Stimulated activated CD8-positive, alpha-beta memory T cell treated with anti-CD3 and anti-CD28 coated beads, Interleukin-2, amount 100 ng/mL, for 1 hour (primary cell): ENCODE measurements around the gene LAMA4.
"Not testable (repeated sequence)": the region's sequence is repeated elsewhere in the genome, so short reads cannot be mapped to it uniquely, and the experiment has no call there.

Source experiments
- DNase-seq, 2 donors: peaks; one replicate each; pipeline ENCODE4 v3.0.0-alpha.2; 2020; ENCODE audit warnings: low read depth in 2 of 2

LAMA4 gene

DNA sequence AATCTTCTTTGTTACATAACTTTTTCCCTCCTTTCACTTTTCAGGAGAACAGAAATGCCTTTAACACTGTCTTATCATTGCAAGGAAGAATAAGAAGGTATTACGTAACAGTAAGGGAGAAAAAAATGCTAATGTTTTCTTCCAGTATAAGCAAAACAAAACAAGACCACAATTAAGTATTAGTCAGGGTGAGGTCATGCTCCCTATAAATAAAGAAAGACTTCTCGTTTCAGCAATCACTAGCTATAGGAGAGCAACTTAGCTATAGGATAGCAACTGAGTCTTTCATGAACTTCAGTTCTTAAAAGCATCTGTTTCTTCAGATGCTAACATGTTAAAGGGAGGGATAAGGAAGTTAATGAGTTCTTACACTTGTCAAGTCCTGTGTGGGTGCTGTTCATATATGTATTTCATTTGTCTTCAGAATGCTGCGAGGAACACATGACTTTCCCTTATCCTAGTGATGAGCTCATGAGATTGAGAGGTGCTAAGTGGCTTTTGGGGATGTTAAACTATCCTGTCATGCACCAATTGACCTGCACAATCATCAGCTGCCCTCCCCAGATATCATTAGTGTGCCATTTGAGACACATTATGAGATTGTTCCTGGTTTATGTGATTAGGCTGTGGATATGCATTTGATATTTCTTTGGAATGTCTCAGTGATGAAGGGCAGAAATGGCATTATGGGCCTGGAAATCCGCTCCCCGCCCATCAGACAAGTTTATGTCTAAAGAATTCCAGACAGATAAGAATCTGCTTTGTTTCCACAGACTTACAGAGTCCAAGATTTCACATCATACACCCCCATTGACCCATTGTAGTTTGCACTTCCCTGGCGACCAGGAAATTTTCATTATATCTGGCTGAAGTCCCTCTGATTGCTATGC lies 37.5 kb downstream of the LAMA4 start:
- DNase-seq: no peak

DNA sequence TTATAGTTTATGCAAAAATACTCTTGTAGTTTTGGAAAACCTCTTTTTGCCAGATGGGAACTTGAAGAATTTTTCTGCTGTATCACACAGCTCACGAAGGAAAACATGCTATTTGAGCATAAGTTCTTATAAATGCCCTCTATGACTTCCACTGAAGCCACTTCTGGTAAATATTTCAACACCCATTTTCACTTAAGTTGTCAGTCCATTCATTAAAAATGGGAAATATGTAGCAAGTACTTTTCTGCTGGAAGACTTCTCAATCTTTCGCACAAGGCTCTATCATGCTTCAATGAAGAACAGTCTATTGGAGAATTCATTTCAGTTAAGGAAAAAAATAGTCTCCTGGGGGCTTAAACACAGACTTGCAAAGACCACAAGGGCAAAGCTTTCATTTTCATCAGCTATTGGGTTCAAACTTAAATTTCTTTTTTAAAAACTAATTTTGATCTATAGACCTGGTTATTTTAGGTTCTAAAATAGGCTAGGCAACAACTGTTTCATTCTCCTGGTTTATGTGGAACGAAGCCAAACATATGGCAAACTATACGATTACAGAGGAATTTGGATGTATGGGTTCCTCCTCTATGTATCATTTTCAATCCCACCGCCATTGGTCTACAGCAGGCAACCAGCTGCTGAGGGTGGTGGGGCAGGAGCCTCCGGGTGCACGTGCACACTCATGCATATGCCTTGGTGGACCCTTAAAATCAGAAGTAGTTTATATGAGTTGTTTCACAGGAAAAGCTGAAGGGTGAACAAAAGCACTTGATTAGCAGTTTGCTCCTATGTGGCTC lies 38.7 kb downstream of the LAMA4 start:
- DNase-seq: no peak

DNA sequence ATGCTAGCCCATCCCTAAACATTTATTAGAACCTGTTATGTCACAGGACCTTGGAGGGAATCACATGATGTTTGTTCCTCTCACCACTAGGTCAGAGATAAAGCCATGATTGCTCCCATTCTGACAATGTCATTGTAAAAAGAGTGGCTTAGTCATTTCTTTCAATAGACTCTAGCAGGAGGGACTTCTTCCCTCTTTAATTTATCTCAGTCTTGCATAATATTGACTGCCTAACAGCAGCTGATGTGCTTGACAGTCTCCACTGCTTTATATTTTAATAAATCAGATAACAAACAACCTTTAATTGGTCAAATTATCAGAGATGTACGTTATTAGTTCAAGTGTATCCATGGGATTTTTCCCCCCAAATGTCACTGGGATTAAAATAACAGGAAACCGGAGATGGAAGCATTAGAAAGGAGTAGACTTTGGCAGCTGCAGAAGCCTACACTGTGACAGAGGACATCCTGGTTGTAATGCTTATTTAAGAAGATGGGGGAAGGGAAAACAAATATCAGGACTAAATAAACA lies 39.6 kb downstream of the LAMA4 start:
- no peak for DNase-seq

DNA sequence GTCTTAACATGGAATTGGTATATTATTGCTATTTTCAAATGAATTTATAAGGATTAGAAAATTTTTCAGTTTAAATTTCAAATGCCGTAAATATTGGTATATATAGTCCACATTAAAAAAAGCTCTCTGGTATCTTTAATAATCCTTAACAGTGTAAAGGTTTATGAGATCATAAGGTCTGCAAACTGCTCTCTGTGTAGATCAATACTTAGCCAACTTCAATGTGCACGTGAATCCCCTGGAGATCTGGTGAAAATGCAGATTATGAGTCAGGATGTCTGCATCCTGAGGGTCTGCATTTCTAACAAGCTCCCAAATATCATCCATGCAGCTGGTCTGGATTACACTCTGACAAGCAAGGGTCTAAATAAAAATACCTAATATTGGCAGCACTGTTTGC lies 43.5 kb downstream of the LAMA4 start:
- DNase-seq: no peak

DNA sequence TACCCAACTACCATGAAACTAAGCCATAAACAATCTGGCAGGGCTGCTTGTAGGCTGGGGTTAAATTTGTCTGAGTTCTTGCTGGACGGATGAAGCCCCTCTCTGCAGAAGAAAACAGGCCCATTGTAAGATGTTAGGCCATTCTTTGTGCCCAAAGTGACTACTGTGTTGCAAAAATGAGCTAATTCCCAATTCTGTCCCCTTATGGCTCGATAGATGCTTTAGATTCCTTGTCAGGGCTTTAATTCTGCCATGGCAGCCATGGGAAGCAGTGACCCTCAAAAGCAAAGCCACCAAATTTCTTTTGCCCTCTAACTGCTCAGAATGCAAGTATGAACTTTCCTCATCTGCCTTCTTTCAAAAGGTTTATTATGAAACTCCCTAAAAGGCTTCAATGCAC lies 45.2 kb downstream of the LAMA4 start:
- DNase-seq: no peak

DNA sequence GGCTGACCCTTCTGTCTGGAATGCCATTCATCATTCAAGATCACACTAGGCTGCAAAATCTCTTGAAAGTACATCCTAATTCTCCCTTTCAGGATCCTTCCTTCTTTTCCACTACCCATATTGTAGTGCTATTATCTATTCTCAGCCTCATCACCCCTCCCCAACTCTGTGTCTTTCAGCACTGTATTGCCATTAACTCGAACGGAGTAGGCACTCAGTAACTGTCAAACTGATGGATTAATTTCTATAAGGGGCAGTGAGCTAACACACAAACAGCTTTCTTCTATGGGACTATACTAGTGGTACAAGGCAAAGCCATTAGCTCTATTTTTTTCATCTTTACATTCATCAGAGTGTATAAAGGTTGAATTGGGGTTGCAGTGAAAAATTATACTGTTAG lies 46.6 kb downstream of the LAMA4 start:
- no peak for DNase-seq

DNA sequence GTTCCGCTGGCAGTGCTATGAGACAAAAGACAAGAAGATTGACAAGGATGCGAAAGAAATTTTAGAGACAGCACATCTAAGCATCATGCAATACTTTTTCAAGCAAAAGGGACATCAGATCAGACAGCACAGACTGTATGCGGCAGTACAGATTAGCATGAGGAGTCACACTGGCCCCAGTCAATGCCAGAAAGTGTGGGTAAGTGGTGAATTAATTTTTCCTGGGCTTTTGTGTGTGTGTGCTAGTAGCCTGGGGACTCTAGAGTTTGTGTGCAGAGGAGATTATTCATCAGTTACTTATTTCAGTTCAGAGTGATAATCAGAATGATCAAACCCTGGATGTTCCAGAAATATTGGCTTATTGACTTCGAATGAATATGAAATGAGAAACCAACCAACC lies 47.2 kb downstream of the LAMA4 start:
- no peak for DNase-seq

DNA sequence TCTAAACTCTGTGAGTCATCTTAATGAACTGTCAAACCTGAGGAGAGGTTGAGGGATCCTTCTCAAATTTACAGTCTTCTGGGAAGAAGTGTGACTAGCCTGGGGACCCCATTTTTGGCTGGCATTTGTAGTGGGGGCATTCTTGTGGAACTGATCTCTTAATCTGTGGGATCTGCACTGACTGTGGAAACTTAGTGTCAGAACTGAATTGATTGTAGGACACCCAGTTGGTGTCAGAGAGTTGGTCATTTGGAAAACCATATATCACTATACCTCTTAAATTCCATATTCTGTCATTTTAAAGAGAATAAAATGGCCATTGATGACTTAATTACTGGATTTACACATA lies 48.3 kb downstream of the LAMA4 start:
- no peak for DNase-seq

DNA sequence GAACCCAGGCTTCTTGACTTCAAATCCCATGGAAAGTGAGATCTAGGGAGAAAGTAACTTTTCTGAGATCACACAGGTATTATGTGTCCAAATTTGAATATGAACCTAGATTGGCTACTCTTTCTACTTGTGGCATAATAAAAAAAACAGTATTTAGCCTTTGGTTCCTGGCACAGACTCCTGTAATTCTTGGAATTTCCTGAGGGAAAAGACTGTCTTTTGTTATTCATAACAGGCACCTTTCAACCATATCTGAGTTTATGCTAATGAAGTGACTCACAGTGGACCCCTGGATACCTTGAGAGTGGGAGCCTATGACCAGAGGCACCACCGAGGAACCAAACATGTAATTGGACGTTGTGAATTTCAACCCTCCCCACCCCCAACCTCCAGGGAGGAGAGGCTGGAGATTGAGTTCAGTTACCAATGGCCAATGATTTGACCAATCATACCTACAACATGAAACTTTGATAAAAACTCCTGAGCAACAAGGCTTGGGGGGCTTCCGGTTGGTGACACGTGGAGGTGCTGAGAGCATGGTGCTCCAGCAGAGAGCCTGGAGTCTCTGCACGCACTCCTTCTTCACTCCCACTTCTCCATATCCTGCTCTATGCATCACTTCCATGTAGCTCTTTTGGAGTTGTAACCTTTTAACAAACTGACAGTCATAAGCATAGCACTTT lies 48.8 kb downstream of the LAMA4 start:
- no peak for DNase-seq

DNA sequence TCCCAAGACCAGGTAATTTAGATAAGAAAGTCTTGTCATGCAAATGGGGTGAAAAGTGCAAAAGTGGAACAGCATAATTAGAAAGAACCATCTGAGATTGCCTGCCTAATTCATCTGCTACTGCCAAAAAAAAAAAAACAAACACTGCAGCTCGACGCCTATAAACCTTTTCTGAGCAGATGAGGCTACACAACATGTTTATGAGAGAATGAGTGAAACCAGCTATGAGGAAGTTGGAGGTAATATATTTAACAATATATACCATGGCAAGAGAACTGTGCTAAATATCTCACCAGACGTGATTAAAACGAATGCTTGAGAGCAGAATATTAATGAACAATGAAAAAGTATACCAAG lies 50.0 kb downstream of the LAMA4 start:
- no peak for DNase-seq

DNA sequence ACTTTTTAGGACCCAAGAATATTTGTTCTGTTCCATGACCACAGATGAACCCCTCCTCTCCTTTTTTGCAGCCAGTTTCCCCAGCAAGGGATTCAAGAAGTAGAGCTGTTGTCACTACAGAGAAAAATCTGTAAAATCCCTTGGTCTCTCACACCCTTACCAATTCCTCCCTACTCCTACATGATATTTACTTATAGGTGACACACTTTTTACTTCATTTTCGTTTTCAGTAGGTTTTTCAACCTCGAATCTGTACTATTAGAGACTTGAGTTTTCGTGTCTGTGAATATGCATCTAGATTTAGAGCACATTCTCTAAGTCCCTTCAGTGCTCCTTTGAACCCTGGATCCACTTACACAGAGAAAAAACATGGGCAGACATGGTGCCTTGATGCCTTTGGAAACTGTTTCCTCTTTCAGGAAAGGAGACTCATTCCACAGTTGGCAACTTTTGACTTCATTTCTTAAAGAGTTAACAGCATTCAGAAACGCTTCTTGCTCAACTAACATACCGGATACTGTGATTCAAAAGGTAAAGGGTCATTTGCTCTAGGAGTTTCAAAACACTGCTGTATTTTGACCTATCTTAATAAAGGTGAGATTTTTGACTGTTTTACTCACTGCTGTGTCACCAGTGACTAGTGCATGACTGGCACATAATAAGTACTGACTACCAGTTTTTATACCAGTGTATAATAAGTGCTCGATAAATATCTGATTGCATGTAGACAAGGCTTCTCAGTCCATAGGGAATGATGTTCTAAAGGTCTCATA lies 50.6 kb downstream of the LAMA4 start:
- no peak for DNase-seq

DNA sequence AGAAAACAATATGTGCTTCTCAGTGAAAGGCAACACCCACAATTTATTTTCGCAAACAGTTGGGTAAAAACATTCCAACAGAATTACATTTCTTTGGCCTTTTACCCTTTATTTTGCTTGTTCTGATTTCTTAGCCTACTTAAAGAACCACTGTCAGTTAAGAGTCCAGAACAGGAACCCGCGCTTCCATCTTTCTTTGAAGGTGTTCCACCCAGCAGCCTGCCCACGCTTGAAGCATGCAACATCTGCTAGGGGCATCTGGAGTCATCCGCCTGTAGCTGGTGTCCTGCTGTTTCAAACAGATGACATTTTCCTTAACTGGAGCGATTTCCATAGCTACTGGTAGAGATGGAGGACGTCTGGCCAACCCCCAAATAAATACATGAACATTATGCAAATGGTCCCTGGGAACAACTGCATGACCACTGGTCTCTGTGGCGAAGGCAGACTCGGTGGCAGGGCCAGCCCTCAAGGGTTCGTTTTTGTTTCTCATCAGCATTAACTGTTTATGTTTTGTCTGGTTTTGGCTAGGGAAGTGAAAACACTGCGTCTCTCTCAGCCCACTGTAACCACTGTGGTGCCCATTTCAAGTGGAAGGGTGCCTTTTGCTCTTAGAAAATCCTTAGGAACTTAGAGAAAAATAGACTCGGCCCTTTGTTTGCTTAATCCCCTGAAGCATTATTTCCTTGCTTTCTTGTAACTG lies 51.6 kb downstream of the LAMA4 start:
- no peak for DNase-seq

DNA sequence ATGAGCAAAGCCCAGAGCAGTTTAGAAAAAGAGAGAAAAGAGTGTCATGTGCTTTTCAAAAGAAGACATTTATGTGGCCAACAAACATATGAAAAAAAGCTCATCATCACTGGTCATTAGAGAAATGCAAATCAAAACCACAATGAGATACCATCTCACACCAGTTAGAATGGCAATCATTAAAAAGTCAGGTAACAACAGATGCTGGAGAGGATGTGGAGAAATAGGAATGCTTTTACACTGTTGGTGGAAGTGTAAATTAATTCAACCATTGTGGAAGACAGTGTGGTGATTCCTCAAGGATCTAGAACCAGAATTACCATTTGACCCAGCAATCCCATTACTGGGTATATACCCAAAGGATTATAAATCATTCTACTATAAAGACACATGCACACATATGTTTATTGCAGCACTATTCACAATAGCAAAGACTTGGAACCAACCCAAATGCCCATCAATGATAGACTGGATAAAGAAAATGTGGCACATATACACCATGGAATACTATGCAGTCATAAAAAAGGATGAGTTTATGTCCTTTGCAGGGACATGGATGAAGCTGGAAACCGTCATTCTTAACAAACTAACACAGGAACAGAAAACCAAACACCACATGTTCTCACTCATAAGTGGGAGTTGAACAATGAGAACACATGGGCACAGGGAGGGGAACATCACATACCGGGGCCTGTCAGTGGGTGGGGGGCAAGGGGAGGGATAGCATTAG lies 54.0 kb downstream of the LAMA4 start:
- DNase-seq: not testable (repeated sequence)

DNA sequence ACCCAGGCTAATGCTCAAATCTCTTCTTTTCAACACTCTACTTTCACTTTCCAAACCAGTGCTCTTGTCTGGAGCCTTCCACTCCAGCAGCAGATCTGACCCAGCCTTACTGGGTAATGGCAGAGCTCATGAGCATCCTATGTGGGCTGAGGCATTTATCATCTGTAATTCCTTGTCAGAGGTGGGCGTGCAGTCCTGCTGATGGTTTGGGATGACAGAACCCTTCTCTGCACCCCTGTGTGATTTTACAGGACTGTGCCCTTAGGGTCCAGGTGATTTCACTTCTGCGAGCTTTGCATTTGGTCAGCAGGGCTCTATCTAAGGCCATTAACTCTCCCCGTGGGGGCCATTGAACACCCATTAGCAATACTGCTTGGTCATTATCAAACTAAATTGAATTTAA lies 55.4 kb downstream of the LAMA4 start:
- DNase-seq: no peak

DNA sequence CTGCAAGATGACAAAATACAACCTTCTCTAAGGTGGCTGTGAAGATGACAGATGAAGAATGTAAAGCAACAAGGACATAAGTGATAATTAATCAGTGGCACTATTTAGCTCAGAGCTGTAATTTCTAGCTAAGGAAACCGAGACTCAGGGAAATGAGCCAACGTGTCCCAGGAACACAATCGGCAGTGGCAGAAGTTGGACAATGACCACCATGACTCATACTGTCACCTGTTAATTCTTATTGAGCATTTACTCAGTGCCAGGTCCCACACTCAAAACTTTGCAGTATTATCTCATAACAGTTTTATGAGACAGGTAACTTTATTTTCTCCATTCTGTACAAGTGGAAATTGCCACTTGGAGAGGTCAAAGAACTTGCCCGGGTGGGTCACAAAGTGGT lies 55.8 kb downstream of the LAMA4 start:
- DNase-seq: no peak

DNA sequence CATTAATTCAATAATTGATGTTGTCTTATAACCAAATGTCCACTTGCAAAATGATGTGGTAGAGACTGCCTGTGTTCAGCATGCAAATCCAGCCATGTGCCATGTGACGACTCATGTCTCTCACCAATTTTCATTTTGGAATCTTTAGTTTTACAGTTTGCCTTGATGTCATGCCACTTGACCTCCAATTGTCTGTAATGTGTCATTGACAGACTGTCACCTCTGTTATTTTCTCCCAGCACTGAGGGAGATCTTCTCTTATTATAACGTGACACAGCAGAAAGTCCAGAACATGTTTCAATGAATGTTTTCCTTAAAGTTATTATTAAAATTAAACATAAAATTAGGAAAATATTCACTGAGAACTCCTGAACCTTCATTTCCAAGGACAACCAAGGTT lies 56.7 kb downstream of the LAMA4 start:
- no peak for DNase-seq

DNA sequence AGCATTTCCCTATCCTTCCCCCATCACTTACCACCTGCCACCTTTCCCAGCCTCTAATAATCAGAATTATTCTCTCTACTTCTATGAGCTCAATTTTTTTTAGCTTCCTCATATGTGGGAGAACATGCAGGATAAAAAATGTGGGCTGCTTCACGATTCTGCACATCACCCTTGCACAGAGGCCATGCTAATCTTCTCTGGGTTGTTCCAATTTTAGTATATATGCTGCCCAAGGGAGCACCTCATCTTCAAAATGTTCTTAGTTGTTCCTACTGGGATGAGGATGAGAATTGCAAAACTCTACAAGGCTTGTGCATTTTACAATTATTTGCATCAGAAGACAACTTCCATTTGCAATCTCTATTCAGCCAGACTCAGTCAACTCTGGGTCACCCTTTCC lies 58.1 kb downstream of the LAMA4 start:
- no peak for DNase-seq

DNA sequence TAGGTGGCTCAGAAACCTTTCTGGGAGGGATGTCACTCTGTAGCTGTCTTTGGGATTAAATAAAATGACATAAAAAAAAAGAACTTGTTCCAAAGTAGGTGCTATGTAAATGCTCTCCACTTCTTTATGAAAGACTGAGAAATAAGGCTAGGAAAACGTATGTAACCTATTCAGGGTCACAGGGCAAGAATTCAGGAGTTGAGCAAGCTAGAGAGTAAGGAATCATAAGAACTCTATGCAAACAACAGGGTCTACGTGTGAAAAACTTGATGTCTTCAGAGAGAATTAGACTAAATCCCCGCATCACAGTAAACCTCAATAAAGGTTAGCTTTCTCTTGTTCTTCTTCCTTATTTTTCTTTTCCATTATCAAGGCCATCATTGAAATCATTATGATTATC lies 59.2 kb downstream of the LAMA4 start:
- DNase-seq: no peak

DNA sequence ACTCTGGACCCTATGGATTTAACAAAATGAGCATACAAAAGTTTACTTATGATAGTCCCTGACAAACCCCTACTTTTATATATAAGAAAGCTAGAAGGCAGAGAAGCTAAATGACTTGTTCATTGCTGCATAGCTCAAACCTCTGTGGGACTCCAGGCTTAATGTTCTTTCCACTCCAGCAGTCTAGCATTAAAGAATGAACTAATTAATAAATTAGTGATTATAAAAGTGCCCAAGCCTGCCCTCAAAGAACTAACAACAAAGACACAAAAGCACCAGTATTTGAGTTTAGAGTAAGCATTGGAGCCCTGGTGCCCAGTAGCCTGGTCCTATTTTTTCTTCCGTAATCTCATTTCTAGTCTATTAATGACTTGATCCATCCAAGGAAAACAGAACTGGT lies 59.9 kb downstream of the LAMA4 start:
- no peak for DNase-seq

DNA sequence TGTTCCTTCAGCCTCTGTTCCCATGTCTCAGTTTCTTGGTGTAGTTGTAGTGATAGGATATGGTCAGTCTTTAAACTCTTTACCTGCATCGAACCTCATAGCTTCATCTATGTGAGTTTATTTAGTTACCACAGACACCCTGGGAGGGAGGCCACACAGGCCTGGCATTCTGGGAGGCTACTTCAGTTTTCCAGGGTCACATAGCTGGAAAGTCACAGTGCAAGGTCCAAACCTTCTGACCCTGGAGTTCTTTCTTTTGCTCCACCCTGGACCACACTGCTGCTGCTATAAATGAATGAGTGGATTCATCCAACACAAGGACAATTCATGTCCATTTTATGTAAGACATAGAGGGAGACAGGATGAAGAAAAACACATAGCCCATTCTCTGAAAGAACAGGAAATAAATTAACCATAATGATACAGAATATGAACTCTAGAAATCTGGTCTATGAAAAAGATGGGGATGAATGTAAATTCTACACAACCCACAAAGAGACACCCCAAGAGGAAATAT lies 60.8 kb downstream of the LAMA4 start:
- no peak for DNase-seq
